WTC11 (cell line): Measurements from ENCODE around the gene CCDC71. TPM values are rescaled to one million over a fixed set of nuclear protein-coding genes. Genes with fewer than 3 reads are reported as not detected.

Experiments used
- ATAC-seq: fragments of 200-7000 bp; cut with Tn5 transposase; 2 replicates; pipeline ENCODE4 v1.10.0; 2021; ENCODE audit warnings: mild to moderate bottlenecking, moderate library complexity
- CTCF ChIA-PET: fragments of 300-600 bp; sonication (Branson Sonifier 250); formaldehyde crosslinking; loops from one replicate; lab custom pipeline; 2021; ENCODE audit warnings: antibody characterized with exemption; lab: Charles Lee
- POLR2A ChIA-PET: fragments of 350-600 bp; sonication (Branson Sonifier 250); formaldehyde crosslinking; loops from one replicate; lab custom pipeline; 2021; ENCODE audit warnings: antibody characterized with exemption; lab: Charles Lee
- DNase-seq: peaks from one replicate; pipeline ENCODE4 v3.0.0; 2021; ENCODE audit warnings: low spot score
- H3K27ac Mint-ChIP-seq: 2 replicates; pipeline ENCODE4 v1.8.0; 2021; ENCODE audit warnings: mixed read lengths
- H3K27me3 Mint-ChIP-seq: 2 replicates; pipeline ENCODE4 v1.8.0; 2021; ENCODE audit warnings: low read depth, mild to moderate bottlenecking, moderate library complexity, mixed read lengths
- H3K36me3 Mint-ChIP-seq: 2 replicates; pipeline ENCODE4 v1.8.0; 2021; ENCODE audit warnings: mixed read lengths
- H3K4me1 Mint-ChIP-seq: 2 replicates; pipeline ENCODE4 v1.8.0; 2022; ENCODE audit warnings: mixed read lengths
- H3K4me3 Mint-ChIP-seq: 2 replicates; pipeline ENCODE4 v1.8.0; 2021; ENCODE audit warnings: mild to moderate bottlenecking, moderate library complexity, mixed read lengths
- H3K9me3 Mint-ChIP-seq: 2 replicates; pipeline ENCODE4 v1.8.0; 2021; ENCODE audit warnings: mixed read lengths
- ATF1 ChIP-seq: sonication (generic); formaldehyde crosslinking; IDR thresholded peaks from 2 replicates; pipeline ENCODE4 v1.8.1; 2023; ENCODE audit warnings: mild to moderate bottlenecking, moderate library complexity, missing genetic modification reagents
- ELF4 ChIP-seq: sonication (generic); formaldehyde crosslinking; IDR thresholded peaks from 2 replicates; pipeline ENCODE4 v1.8.1; 2022; ENCODE audit warnings: low read depth, mild to moderate bottlenecking, moderate library complexity, missing genetic modification reagents
- ETV6 ChIP-seq: sonication (generic); formaldehyde crosslinking; IDR thresholded peaks from 2 replicates; pipeline ENCODE4 v1.8.1; 2022; ENCODE audit warnings: mild to moderate bottlenecking, missing genetic modification reagents
- FOXP1 ChIP-seq: sonication (generic); formaldehyde crosslinking; IDR thresholded peaks from 2 replicates; pipeline ENCODE4 v1.8.0; 2022; ENCODE audit warnings: missing genetic modification reagents, mild to moderate bottlenecking, moderate library complexity, borderline replicate concordance
- KAT7 ChIP-seq: sonication (generic); formaldehyde crosslinking; IDR thresholded peaks from 2 replicates; pipeline ENCODE4 v1.8.1; 2023; ENCODE audit warnings: missing genetic modification reagents, mild to moderate bottlenecking, borderline replicate concordance
- MYBL2 ChIP-seq: sonication (generic); formaldehyde crosslinking; IDR thresholded peaks from 2 replicates; pipeline ENCODE4 v1.8.1; 2023; ENCODE audit warnings: mild to moderate bottlenecking, moderate library complexity, missing genetic modification reagents
- NFATC4 ChIP-seq: fragments of 250-450 bp; sonication (Bioruptor Pico); IDR thresholded peaks from 2 replicates; pipeline ENCODE4 v1.9.0; 2021; ENCODE audit warnings: mild to moderate bottlenecking
- NFE2L1 ChIP-seq: sonication (generic); formaldehyde crosslinking; IDR thresholded peaks from 2 replicates; pipeline ENCODE4 v1.8.1; 2023; ENCODE audit warnings: missing genetic modification reagents
- NFYB ChIP-seq: sonication (generic); formaldehyde crosslinking; conservative IDR thresholded peaks from 2 replicates; pipeline ENCODE4 v1.8.0; 2022; ENCODE audit warnings: low read depth, missing genetic modification reagents
- NR1H2 ChIP-seq: sonication (generic); formaldehyde crosslinking; IDR thresholded peaks from 2 replicates; pipeline ENCODE4 v1.9.0; 2021; ENCODE audit warnings: mild to moderate bottlenecking, moderate library complexity, missing genetic modification reagents
- PRRX2 ChIP-seq: fragments of 250-450 bp; sonication (Bioruptor Pico); IDR thresholded peaks from 2 replicates; pipeline ENCODE4 v1.8.0; 2021; ENCODE audit warnings: mild to moderate bottlenecking
- SP1 ChIP-seq: sonication (generic); formaldehyde crosslinking; conservative IDR thresholded peaks from 2 replicates; pipeline ENCODE4 v1.8.1; 2022; ENCODE audit warnings: missing genetic modification reagents
- ZNF138 ChIP-seq: sonication (generic); formaldehyde crosslinking; conservative IDR thresholded peaks from 2 replicates; pipeline ENCODE4 v1.8.1; 2022; ENCODE audit warnings: mild to moderate bottlenecking, moderate library complexity, missing genetic modification reagents
- ZNF263 ChIP-seq: sonication (generic); formaldehyde crosslinking; IDR thresholded peaks from 2 replicates; pipeline ENCODE4 v1.8.1; 2022; ENCODE audit warnings: low read depth, mild to moderate bottlenecking, moderate library complexity, missing genetic modification reagents
- ZNF416 ChIP-seq: fragments of 250-450 bp; sonication (Bioruptor Pico); IDR thresholded peaks from 2 replicates; pipeline ENCODE4 v1.9.0; 2021; ENCODE audit warnings: mild to moderate bottlenecking, inconsistent platforms
- total RNA-seq: library from RNA; stranded (reverse); gene quantifications from 3 replicates; pipeline ENCODE4 v1.2.3, GENCODE V29; 2021
- TF ChIP-seq, protein P1 (sequence below): fragments of 250-450 bp; sonication (Bioruptor Pico); IDR thresholded peaks from 2 replicates; pipeline ENCODE4 v1.8.0; 2021; ENCODE audit warnings: mild to moderate bottlenecking
- TF ChIP-seq, protein P2 (sequence below): sonication (generic); formaldehyde crosslinking; IDR thresholded peaks from 2 replicates; pipeline ENCODE4 v1.8.1; 2023; ENCODE audit warnings: mild to moderate bottlenecking, missing genetic modification reagents, moderate library complexity
- TF ChIP-seq, protein P3 (sequence below): sonication (generic); formaldehyde crosslinking; IDR thresholded peaks from 2 replicates; pipeline ENCODE4 v1.8.1; 2022; ENCODE audit warnings: missing genetic modification reagents, borderline replicate concordance
- TF ChIP-seq, protein P4 (sequence below): sonication (generic); formaldehyde crosslinking; conservative IDR thresholded peaks from 2 replicates; pipeline ENCODE4 v1.8.1; 2023; ENCODE audit warnings: mild to moderate bottlenecking, low read depth, missing genetic modification reagents, moderate library complexity
- TF ChIP-seq, protein P5 (sequence below): fragments of 200-600 bp; IDR thresholded peaks from 2 replicates; pipeline ENCODE4 v1.8.0; 2022; ENCODE audit warnings: antibody characterized with exemption
- TF ChIP-seq, protein P6 (sequence below): sonication (generic); formaldehyde crosslinking; IDR thresholded peaks from 2 replicates; pipeline ENCODE4 v1.8.1; 2022; ENCODE audit warnings: mild to moderate bottlenecking, missing genetic modification reagents, moderate library complexity, borderline replicate concordance
- TF ChIP-seq, protein P7 (sequence below): sonication (generic); formaldehyde crosslinking; IDR thresholded peaks from 2 replicates; pipeline ENCODE4 v1.8.1; 2023; ENCODE audit warnings: mild to moderate bottlenecking, missing genetic modification reagents

Gene CCDC71
- total RNA-seq, 1 experiment from 2014 or later: 29.8 TPM

DNA sequence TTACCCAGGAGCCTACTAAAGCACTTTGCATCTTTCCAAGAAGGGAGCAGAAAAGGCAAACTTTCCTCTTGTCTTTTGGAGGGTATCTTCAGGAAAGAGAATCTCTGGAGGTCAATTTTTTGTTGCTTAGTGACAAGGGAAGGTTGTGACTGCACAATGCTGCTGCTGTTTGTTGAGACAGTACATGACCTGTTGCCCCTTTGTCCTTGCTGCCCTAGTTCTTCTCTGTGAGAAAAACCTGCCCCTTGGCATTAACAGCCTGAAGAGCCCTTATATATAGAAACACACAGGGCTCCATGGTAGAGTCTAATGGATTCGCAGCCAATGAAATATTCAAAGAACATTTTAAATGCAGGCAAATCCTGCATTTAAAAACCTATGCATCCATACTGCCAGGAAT lies 25.6 kb upstream of the CCDC71 start:
- no peaks in the 10 kb centered on the region for H3K9me3 Mint-ChIP-seq
- no peaks in the 10 kb centered on the region for H3K36me3 Mint-ChIP-seq
- ChIA-PET POLR2A (no interaction called here), CTCF (interaction anchor here (1.4 kb wide), 1 partner anchor 21 kb away, joined by 4 read pairs; the partner anchor contains the start of gene KLHDC8B)
- TF ChIP-seq, protein P1, sequence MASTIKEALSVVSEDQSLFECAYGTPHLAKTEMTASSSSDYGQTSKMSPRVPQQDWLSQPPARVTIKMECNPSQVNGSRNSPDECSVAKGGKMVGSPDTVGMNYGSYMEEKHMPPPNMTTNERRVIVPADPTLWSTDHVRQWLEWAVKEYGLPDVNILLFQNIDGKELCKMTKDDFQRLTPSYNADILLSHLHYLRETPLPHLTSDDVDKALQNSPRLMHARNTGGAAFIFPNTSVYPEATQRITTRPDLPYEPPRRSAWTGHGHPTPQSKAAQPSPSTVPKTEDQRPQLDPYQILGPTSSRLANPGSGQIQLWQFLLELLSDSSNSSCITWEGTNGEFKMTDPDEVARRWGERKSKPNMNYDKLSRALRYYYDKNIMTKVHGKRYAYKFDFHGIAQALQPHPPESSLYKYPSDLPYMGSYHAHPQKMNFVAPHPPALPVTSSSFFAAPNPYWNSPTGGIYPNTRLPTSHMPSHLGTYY: no peak
- TF ChIP-seq KAT7 (CRISPR knock-in tag) (no peak), ZNF263 (no peak), ELF4 (CRISPR knock-in tag) (no peak), ZNF138 (CRISPR knock-in tag) (no peak), SP1 (CRISPR knock-in tag) (no peak), ETV6 (no peak)
- TF ChIP-seq, protein P2, sequence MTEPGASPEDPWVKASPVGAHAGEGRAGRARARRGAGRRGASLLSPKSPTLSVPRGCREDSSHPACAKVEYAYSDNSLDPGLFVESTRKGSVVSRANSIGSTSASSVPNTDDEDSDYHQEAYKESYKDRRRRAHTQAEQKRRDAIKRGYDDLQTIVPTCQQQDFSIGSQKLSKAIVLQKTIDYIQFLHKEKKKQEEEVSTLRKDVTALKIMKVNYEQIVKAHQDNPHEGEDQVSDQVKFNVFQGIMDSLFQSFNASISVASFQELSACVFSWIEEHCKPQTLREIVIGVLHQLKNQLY (CRISPR knock-in tag): no peak
- DNase-seq (no peak), ATAC-seq (no peak)
- 0 out of 2 replicates have a peak, but pooled peaks cover 3% of the 10 kb centered on the region for H3K27me3 Mint-ChIP-seq
- H3K27ac Mint-ChIP-seq: no peak overlapping the region
- no peak overlapping the region for H3K4me3 Mint-ChIP-seq
- no peaks in the 10 kb centered on the region for H3K4me1 Mint-ChIP-seq

DNA sequence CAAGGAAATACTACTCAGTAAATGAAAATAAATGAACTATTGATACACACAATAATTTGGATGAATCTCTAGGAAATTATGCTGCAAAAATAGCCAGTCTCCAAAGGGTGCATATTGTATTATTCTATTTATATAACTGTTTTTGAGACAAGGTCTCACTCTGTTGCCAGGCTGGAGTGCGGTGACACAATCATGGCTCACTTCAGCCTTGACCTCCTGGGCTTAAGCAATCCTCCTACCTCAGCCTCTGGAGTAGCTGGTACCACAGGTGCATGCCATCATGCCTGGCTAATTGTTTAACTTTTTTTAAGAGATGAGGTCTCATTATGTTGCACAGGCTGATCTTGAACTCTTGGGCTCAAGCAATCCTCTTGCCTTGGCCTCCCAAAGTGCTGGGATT lies 17.7 kb upstream of the CCDC71 start:
- Mint-ChIP-seq H3K4me3 (no peak overlapping the region), H3K27me3 (peaks cover 10% of the 10 kb centered on the region), H3K9me3 (peaks cover 22% of the 10 kb centered on the region; the same call in 1 of the 2 replicates), H3K36me3 (no peaks in the 10 kb centered on the region), H3K4me1 (no peaks in the 10 kb centered on the region), H3K27ac (no peak overlapping the region)
- ChIA-PET POLR2A (no interaction called here), CTCF (no interaction called here)
- TF ChIP-seq, protein P3, sequence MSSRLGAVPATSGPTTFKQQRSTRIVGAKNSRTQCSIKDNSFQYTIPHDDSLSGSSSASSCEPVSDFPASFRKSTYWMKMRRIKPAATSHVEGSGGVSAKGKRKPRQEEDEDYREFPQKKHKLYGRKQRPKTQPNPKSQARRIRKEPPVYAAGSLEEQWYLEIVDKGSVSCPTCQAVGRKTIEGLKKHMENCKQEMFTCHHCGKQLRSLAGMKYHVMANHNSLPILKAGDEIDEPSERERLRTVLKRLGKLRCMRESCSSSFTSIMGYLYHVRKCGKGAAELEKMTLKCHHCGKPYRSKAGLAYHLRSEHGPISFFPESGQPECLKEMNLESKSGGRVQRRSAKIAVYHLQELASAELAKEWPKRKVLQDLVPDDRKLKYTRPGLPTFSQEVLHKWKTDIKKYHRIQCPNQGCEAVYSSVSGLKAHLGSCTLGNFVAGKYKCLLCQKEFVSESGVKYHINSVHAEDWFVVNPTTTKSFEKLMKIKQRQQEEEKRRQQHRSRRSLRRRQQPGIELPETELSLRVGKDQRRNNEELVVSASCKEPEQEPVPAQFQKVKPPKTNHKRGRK (CRISPR knock-in tag): no peak
- no peak for TF ChIP-seq PRRX2
- TF ChIP-seq, protein P1: no peak
- TF ChIP-seq NFYB: no peak
- ATAC-seq (no peak), DNase-seq (no peak)

DNA sequence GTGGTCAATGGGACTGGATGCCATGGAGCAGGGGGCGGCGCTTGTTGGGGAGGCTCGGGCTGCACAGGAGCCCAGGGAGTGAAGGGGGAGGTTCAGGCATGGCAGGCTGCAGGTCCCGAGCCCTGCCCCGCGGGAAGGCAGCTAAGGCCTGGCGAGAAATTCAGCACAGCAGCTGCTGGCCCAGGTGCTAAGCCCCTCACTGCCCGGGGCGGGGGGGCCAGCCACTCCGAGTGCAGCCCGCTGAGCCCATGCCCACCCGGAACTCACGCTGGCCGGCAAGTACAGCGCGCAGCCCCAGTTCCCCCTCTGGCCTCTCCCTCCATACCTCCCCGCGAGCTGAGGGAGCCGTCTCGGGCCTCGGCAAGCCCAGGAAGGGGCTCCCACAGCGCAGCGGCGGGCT lies 16.6 kb upstream of the CCDC71 start:
- H3K4me1 Mint-ChIP-seq: no peaks in the 10 kb centered on the region
- H3K36me3 Mint-ChIP-seq: no peaks in the 10 kb centered on the region
- ChIA-PET POLR2A (no interaction called here), CTCF (no interaction called here)
- no peak overlapping the region for H3K27ac Mint-ChIP-seq
- ATAC-seq (no peak), DNase-seq (no peak)
- H3K9me3 Mint-ChIP-seq: peaks cover 22% of the 10 kb centered on the region; the same call in 1 of the 2 replicates
- peaks cover 10% of the 10 kb centered on the region for H3K27me3 Mint-ChIP-seq
- H3K4me3 Mint-ChIP-seq: no peak overlapping the region
- TF ChIP-seq, protein P4, sequence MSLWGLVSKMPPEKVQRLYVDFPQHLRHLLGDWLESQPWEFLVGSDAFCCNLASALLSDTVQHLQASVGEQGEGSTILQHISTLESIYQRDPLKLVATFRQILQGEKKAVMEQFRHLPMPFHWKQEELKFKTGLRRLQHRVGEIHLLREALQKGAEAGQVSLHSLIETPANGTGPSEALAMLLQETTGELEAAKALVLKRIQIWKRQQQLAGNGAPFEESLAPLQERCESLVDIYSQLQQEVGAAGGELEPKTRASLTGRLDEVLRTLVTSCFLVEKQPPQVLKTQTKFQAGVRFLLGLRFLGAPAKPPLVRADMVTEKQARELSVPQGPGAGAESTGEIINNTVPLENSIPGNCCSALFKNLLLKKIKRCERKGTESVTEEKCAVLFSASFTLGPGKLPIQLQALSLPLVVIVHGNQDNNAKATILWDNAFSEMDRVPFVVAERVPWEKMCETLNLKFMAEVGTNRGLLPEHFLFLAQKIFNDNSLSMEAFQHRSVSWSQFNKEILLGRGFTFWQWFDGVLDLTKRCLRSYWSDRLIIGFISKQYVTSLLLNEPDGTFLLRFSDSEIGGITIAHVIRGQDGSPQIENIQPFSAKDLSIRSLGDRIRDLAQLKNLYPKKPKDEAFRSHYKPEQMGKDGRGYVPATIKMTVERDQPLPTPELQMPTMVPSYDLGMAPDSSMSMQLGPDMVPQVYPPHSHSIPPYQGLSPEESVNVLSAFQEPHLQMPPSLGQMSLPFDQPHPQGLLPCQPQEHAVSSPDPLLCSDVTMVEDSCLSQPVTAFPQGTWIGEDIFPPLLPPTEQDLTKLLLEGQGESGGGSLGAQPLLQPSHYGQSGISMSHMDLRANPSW (CRISPR knock-in tag): no peak
- TF ChIP-seq NFE2L1 (no peak), FOXP1 (CRISPR knock-in tag) (no peak), ATF1 (CRISPR knock-in tag) (no peak), MYBL2 (CRISPR knock-in tag) (no peak), ZNF416 (CRISPR knock-in tag) (no peak), NR1H2 (CRISPR knock-in tag) (no peak), ELF4 (CRISPR knock-in tag) (no peak), NFATC4 (CRISPR knock-in tag) (no peak)
- TF ChIP-seq, protein P5, sequence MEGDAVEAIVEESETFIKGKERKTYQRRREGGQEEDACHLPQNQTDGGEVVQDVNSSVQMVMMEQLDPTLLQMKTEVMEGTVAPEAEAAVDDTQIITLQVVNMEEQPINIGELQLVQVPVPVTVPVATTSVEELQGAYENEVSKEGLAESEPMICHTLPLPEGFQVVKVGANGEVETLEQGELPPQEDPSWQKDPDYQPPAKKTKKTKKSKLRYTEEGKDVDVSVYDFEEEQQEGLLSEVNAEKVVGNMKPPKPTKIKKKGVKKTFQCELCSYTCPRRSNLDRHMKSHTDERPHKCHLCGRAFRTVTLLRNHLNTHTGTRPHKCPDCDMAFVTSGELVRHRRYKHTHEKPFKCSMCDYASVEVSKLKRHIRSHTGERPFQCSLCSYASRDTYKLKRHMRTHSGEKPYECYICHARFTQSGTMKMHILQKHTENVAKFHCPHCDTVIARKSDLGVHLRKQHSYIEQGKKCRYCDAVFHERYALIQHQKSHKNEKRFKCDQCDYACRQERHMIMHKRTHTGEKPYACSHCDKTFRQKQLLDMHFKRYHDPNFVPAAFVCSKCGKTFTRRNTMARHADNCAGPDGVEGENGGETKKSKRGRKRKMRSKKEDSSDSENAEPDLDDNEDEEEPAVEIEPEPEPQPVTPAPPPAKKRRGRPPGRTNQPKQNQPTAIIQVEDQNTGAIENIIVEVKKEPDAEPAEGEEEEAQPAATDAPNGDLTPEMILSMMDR: no peak
- TF ChIP-seq, protein P6, sequence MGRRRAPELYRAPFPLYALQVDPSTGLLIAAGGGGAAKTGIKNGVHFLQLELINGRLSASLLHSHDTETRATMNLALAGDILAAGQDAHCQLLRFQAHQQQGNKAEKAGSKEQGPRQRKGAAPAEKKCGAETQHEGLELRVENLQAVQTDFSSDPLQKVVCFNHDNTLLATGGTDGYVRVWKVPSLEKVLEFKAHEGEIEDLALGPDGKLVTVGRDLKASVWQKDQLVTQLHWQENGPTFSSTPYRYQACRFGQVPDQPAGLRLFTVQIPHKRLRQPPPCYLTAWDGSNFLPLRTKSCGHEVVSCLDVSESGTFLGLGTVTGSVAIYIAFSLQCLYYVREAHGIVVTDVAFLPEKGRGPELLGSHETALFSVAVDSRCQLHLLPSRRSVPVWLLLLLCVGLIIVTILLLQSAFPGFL: no peak
- TF ChIP-seq, protein P7, sequence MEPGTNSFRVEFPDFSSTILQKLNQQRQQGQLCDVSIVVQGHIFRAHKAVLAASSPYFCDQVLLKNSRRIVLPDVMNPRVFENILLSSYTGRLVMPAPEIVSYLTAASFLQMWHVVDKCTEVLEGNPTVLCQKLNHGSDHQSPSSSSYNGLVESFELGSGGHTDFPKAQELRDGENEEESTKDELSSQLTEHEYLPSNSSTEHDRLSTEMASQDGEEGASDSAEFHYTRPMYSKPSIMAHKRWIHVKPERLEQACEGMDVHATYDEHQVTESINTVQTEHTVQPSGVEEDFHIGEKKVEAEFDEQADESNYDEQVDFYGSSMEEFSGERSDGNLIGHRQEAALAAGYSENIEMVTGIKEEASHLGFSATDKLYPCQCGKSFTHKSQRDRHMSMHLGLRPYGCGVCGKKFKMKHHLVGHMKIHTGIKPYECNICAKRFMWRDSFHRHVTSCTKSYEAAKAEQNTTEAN (CRISPR knock-in tag): no peak
